BLaER1 treated with 17β-estradiol and CSF1 and Interleukin-3, amounts not matched to agents 10 nM and 100 nM (cell line): Measurements from ENCODE around the gene BHLHA15.

Experiments used
- H3K27ac ChIP-seq, 11 experiments: shearing (Covaris generic); formaldehyde crosslinking; 2 replicates each; pipeline ENCODE4 v1.8.1; 2022
- H3K27me3 ChIP-seq, 11 experiments: shearing (Covaris generic); formaldehyde crosslinking; 2 replicates each; pipeline ENCODE4 v1.8.1; 2022
- H3K36me3 ChIP-seq, 11 experiments: shearing (Covaris generic); formaldehyde crosslinking; 2 replicates each; pipeline ENCODE4 v1.8.1; 2022
- H3K4me1 ChIP-seq, 10 experiments: shearing (Covaris generic); formaldehyde crosslinking; 2 replicates each; pipeline ENCODE4 v1.8.1; 2022
- H3K4me2 ChIP-seq, 11 experiments: shearing (Covaris generic); formaldehyde crosslinking; 2 replicates each; pipeline ENCODE4 v1.8.1; 2022
- H3K4me3 ChIP-seq, 10 experiments: shearing (Covaris generic); formaldehyde crosslinking; 2 replicates each; pipeline ENCODE4 v1.8.1; 2022
- H3K9ac ChIP-seq, 11 experiments: shearing (Covaris generic); formaldehyde crosslinking; 2 replicates each; pipeline ENCODE4 v1.8.1; 2022
- H3K9me3 ChIP-seq, 11 experiments: shearing (Covaris generic); formaldehyde crosslinking; replicated peaks in 1 of 11; 2 replicates each; pipeline ENCODE4 v1.8.1; 2022
- H4K20me1 ChIP-seq, 11 experiments: shearing (Covaris generic); formaldehyde crosslinking; 2 replicates each; pipeline ENCODE4 v1.8.1; 2022
- Cebpa-rat ChIP-seq, 11 experiments: shearing (Covaris generic); IDR thresholded peaks; 2 replicates each; pipeline ENCODE4 v1.8.1; 2022

Gene BHLHA15

GRCh38 chr7:98178762-98179490 is 32.3 kb upstream of the BHLHA15 start:
- Histone ChIP-seq H3K36me3 (peaks cover 14 to 86% (median 55%) of the 10 kb centered on the region in 11 experiments), H3K27me3 (no peaks in the 10 kb centered on the region), H3K4me3 (no peak overlapping the region), H3K4me2 (no peak overlapping the region), H3K9ac (no peak overlapping the region), H4K20me1 (peaks cover 0 to 18% (median 0%) of the 10 kb centered on the region in 11 experiments; a peak in 7 of 22 replicates), H3K9me3 (peaks cover 0 to 5% (median 0%) of the 10 kb centered on the region in 11 experiments; a peak in 2 of 22 replicates), H3K27ac (no peak overlapping the region), H3K4me1 (no peaks in the 10 kb centered on the region)
- no peak for TF ChIP-seq Cebpa-rat (IDR thresholded peaks at IDR 0.05)

GRCh38 chr7:98180751-98181150 is 30.5 kb upstream of the BHLHA15 start:
- TF ChIP-seq Cebpa-rat (IDR thresholded peaks at IDR 0.05), result no peak
- Histone ChIP-seq H3K4me1 (peaks cover 0 to under 1% (median 0%) of the 10 kb centered on the region in 10 experiments; a peak in 2 of 20 replicates), H3K4me3 (no peak overlapping the region), H4K20me1 (peaks cover 0 to 18% (median 0%) of the 10 kb centered on the region in 11 experiments; a peak in 6 of 22 replicates), H3K9me3 (peaks cover 0 to 5% (median 0%) of the 10 kb centered on the region in 11 experiments; a peak in 2 of 22 replicates), H3K27me3 (no peaks in the 10 kb centered on the region), H3K27ac (no peak overlapping the region), H3K9ac (no peak overlapping the region), H3K4me2 (no peak overlapping the region), H3K36me3 (peaks cover 5 to 82% (median 41%) of the 10 kb centered on the region in 11 experiments; a peak in 19 of 22 replicates)

- H3K9me3 ChIP-seq, result peaks cover 0 to 16% (median 5%) of the 10 kb centered on the region in 11 experiments; a peak in 9 of 22 replicates
- no peaks in the 10 kb centered on the region for H3K27me3 ChIP-seq
- H3K4me1 ChIP-seq, result peaks cover 8 to 31% (median 17%) of the 10 kb centered on the region in 10 experiments
- peaks cover 0 to 90% (median 45%) of the 10 kb centered on the region in 11 experiments; a peak in 19 of 22 replicates for H3K36me3 ChIP-seq
- TF ChIP-seq Cebpa-rat (IDR thresholded peaks at IDR 0.05), result no peak
- H3K9ac ChIP-seq, result no peak overlapping the region
- no peak overlapping the region for H3K4me3 ChIP-seq
- no peaks in the 10 kb centered on the region for H4K20me1 ChIP-seq
- H3K27ac ChIP-seq, result no peak overlapping the region
- no peak overlapping the region for H3K4me2 ChIP-seq
These were observed 26.1 kb upstream of the BHLHA15 start for GRCh38 chr7:98185101-98185500.

- Histone ChIP-seq H3K4me1 (peaks cover 8 to 37% (median 19%) of the 10 kb centered on the region in 10 experiments), H3K36me3 (peaks cover 3 to 94% (median 53%) of the 10 kb centered on the region in 11 experiments; a peak in 21 of 22 replicates), H3K4me2 (peak overlapping the region in 5 of 11 experiments; percentile 38 to 75 (median 52); a peak in 10 of 22 replicates), H3K4me3 (no peak overlapping the region), H3K27me3 (no peaks in the 10 kb centered on the region), H3K27ac (peak overlapping the region in 3 of 11 experiments; percentile 8 to 35 (median 28); a peak in 3 of 22 replicates), H3K9me3 (peaks cover 0 to 16% (median 5%) of the 10 kb centered on the region in 11 experiments; a peak in 9 of 22 replicates), H3K9ac (no peak overlapping the region), H4K20me1 (no peaks in the 10 kb centered on the region)
- TF ChIP-seq Cebpa-rat (IDR thresholded peaks at IDR 0.05), result no peak
These were observed 24.6 kb upstream of the BHLHA15 start for GRCh38 chr7:98186452-98187137.

- Histone ChIP-seq H3K36me3 (peaks cover 8 to 96% (median 55%) of the 10 kb centered on the region in 11 experiments; a peak in 21 of 22 replicates), H3K27ac (peak overlapping the region in 2 of 11 experiments; percentile 8 to 35; a peak in 2 of 22 replicates)
- TF ChIP-seq Cebpa-rat (IDR thresholded peaks at IDR 0.05), result no peak
These were observed 24.1 kb upstream of the BHLHA15 start for GRCh38 chr7:98187138-98187502.

GRCh38 chr7:98189559-98189958 is 21.7 kb upstream of the BHLHA15 start:
- Histone ChIP-seq H3K36me3 (peaks cover 26 to 100% (median 73%) of the 10 kb centered on the region in 11 experiments), H3K4me3 (no peak overlapping the region), H3K4me2 (peak overlapping the region; percentile 6 to 45 (median 37); a peak in 18 of 22 replicates), H3K27ac (peak overlapping the region in 1 of 11 experiments; percentile 1; a peak in 1 of 22 replicates), H3K27me3 (no peaks in the 10 kb centered on the region), H3K9ac (no peak overlapping the region), H3K9me3 (peaks cover 0 to 14% (median 5%) of the 10 kb centered on the region in 11 experiments; a peak in 7 of 22 replicates), H3K4me1 (peaks cover 8 to 37% (median 19%) of the 10 kb centered on the region in 10 experiments), H4K20me1 (peaks cover 0 to 6% (median 0%) of the 10 kb centered on the region in 11 experiments; a peak in 5 of 22 replicates)
- no peak for TF ChIP-seq Cebpa-rat (IDR thresholded peaks at IDR 0.05)

More at GRCh38 chr7:98187138-98187502, 24.1 kb upstream of the BHLHA15 start:
- Histone ChIP-seq H3K4me1 (peaks cover 8 to 37% (median 19%) of the 10 kb centered on the region in 10 experiments), H3K4me2 (peak overlapping the region in 5 of 11 experiments; percentile 38 to 75 (median 52); a peak in 8 of 22 replicates), H4K20me1 (no peaks in the 10 kb centered on the region), H3K4me3 (no peak overlapping the region), H3K9ac (no peak overlapping the region), H3K9me3 (peaks cover 0 to 16% (median 5%) of the 10 kb centered on the region in 11 experiments; a peak in 9 of 22 replicates), H3K27me3 (no peaks in the 10 kb centered on the region)

GRCh38 chr7:98191668-98192431 is 19.4 kb upstream of the BHLHA15 start:
- H3K36me3 ChIP-seq, result peaks cover 38 to 100% (median 87%) of the 10 kb centered on the region in 11 experiments
- peaks cover 8 to 26% (median 13%) of the 10 kb centered on the region in 10 experiments for H3K4me1 ChIP-seq
- H3K9me3 ChIP-seq, result peaks cover 0 to 14% (median 5%) of the 10 kb centered on the region in 11 experiments; a peak in 7 of 22 replicates
- no peak overlapping the region for H3K4me2 ChIP-seq
- no peak overlapping the region for H3K27ac ChIP-seq
- H3K9ac ChIP-seq, result no peak overlapping the region
- no peak overlapping the region for H3K4me3 ChIP-seq
- TF ChIP-seq Cebpa-rat (IDR thresholded peaks at IDR 0.05), result no peak
- no peaks in the 10 kb centered on the region for H3K27me3 ChIP-seq
- H4K20me1 ChIP-seq, result peaks cover 0 to 24% (median 21%) of the 10 kb centered on the region in 11 experiments; a peak in 13 of 22 replicates

- H3K4me1 ChIP-seq, result peaks cover 3 to 17% (median 10%) of the 10 kb centered on the region in 10 experiments; a peak in 18 of 20 replicates
- H3K4me3 ChIP-seq, result no peak overlapping the region
- peaks cover 0 to 14% (median 5%) of the 10 kb centered on the region in 11 experiments; a peak in 7 of 22 replicates for H3K9me3 ChIP-seq
- H3K9ac ChIP-seq, result no peak overlapping the region
- H3K4me2 ChIP-seq, result no peak overlapping the region
- TF ChIP-seq Cebpa-rat (IDR thresholded peaks at IDR 0.05), result no peak
- peaks cover 0 to 34% (median 31%) of the 10 kb centered on the region in 11 experiments; a peak in 14 of 22 replicates for H4K20me1 ChIP-seq
- H3K27me3 ChIP-seq, result no peaks in the 10 kb centered on the region
- H3K36me3 ChIP-seq, result peaks cover 38 to 97% (median 82%) of the 10 kb centered on the region in 11 experiments
- no peak overlapping the region for H3K27ac ChIP-seq
These were observed 18.3 kb upstream of the BHLHA15 start for GRCh38 chr7:98192781-98193457.
